Right lobe of liver (tissue), 6 donors: ENCODE measurements around the gene SP140L. TPM values are rescaled to one million over a fixed set of nuclear protein-coding genes. Genes with fewer than 3 reads are reported as not detected.
A peak's percentile ranks its signal among the peaks of the same experiment; 100 is the strongest.

ENCODE experiments used
- ATAC-seq, 4 donors: fragments of 200-7000 bp; cut with Tn5 transposase; one replicate each; pipeline ENCODE4 v1.9.1; 2020; ENCODE audit warnings: mild to moderate bottlenecking in 4 of 4, moderate library complexity in 4 of 4
- DNase-seq, 3 donors: peaks; one replicate each; pipeline ENCODE4 v3.0.0-alpha.2; 2020
- H3K27ac ChIP-seq, 3 donors: fragments of 200-600 bp; one replicate each; pipeline ENCODE4 v1.8.0; 2022
- H3K27me3 ChIP-seq, 2 donors: fragments of 200-600 bp; one replicate each; pipeline ENCODE4 v1.8.0; 2022
- H3K36me3 ChIP-seq, 4 donors: fragments of 200-600 bp; sonication (generic) in 1 of 4; one replicate each; pipeline versions ENCODE4 v1.5.1 to v1.8.0; 2017 to 2022; ENCODE audit warnings: control low read depth in 1 of 4
- H3K4me1 ChIP-seq, 4 donors: fragments of 200-600 bp; sonication (generic) in 1 of 4; one replicate each; pipeline versions ENCODE4 v1.5.1 to v1.8.0; 2017 to 2022; ENCODE audit warnings: control low read depth in 1 of 4
- H3K4me3 ChIP-seq, 3 donors: fragments of 200-600 bp; one replicate each; pipeline ENCODE4 v1.8.0; 2022
- H3K9me3 ChIP-seq, 4 donors: fragments of 200-600 bp; sonication (generic) in 1 of 4; one replicate each; pipeline versions ENCODE4 v1.5.1 to v1.8.0; 2017 to 2022; ENCODE audit warnings: control low read depth in 1 of 4
- POLR2A ChIP-seq: fragments of 450-650 bp; IDR thresholded peaks from one replicate; pipeline ENCODE4 v1.6.1; 2017; ENCODE audit warnings: antibody characterized with exemption, mild to moderate bottlenecking
- WGBS: methylation state at CpG from one replicate; pipeline ENCODE4 v1.1.6; 2018; ENCODE audit warnings: low coverage, low lambda C conversion rate; ENCODE audit not compliant: insufficient coverage; ENCODE audit errors: missing lambda C conversion rate; 5-methylcytosine and 5-hydroxymethylcytosine counted together
- intact Hi-C, 2 donors: fragments of 100-400 bp; cut with DNase I; formaldehyde crosslinking; loops; one replicate each; pipeline versions ENCODE4 v1.11.2 to v1.14.1; 2022
- total RNA-seq, 6 experiments: library from RNA; depleted of rRNA in 2 of 6; stranded (reverse); fragments of >200 nt in 2 of 6; fragmentation: NEBNext Ultra II Directional in 3 of 6; extraction: Animal tissue kit (Norgen Biotek cat#: 25700) in 3 of 6; gene quantifications; one replicate each; pipeline versions ENCODE4 v1.1.0 to v1.2.4, GENCODE V29; 2016 to 2023
- TF ChIP-seq, protein P1 (sequence below), 4 donors: fragments of 200-600 bp in 3 of 4; fragments of 450-650 bp in 1 of 4; IDR thresholded peaks; one replicate each; pipeline versions ENCODE4 v1.5.1 to v1.8.0; 2016 to 2022; ENCODE audit warnings: antibody characterized with exemption in 4 of 4, mild to moderate bottlenecking in 2 of 4
- donor health status: DM: no; HTN: yes; CAD: no.
- donor health status: DM: no; HTN: no; CAD: no.
- donor health status: DM: no; HTN: no; CAD: no.
- donor health status: DM: no; HTN: yes; CAD: no.
- donor health status: DM: no; HTN: yes; CAD: no.

SP140L gene
- total RNA-seq, 6 experiments from 2014 or later = 6.6 to 17.9 (median 11.3) TPM

DNA sequence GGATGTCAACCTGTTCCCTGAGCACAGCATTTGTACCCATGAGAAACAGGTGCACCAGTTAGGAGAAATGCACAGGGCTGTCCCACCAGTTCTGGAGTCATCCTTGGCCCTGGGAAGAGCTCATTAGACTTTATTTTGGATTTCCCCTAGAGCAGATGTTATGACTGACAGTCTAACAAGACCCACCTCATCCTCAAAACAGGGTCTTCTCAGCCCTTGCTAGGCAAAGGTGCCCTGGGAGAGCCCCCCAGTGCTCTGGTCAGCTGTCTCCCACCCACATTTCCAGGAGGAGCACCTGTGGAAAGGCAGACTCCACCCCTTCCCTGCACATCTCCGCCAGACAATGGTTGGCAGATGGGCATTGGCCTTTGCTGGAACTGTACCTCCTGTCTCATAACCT lies 83.3 kb downstream of the SP140L start:
- no peak overlapping the region for H3K27ac ChIP-seq
- no CpG with 5 or more reads among the region's 1 CpG for WGBS
- no peak for TF ChIP-seq POLR2A
- TF ChIP-seq, protein P1, sequence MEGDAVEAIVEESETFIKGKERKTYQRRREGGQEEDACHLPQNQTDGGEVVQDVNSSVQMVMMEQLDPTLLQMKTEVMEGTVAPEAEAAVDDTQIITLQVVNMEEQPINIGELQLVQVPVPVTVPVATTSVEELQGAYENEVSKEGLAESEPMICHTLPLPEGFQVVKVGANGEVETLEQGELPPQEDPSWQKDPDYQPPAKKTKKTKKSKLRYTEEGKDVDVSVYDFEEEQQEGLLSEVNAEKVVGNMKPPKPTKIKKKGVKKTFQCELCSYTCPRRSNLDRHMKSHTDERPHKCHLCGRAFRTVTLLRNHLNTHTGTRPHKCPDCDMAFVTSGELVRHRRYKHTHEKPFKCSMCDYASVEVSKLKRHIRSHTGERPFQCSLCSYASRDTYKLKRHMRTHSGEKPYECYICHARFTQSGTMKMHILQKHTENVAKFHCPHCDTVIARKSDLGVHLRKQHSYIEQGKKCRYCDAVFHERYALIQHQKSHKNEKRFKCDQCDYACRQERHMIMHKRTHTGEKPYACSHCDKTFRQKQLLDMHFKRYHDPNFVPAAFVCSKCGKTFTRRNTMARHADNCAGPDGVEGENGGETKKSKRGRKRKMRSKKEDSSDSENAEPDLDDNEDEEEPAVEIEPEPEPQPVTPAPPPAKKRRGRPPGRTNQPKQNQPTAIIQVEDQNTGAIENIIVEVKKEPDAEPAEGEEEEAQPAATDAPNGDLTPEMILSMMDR (IDR thresholded peaks at IDR 0.05) = no peak
- ATAC-seq (no peak), DNase-seq (no peak)
- no peaks in the 10 kb centered on the region for H3K36me3 ChIP-seq
- H3K4me1 ChIP-seq = peaks cover 0 to 21% (median 2%) of the 10 kb centered on the region in 4 donors
- no peak overlapping the region for H3K4me3 ChIP-seq
- intact Hi-C loops = no loop called here
- H3K27me3 ChIP-seq = no peaks in the 10 kb centered on the region
- H3K9me3 ChIP-seq = no peaks in the 10 kb centered on the region

- TF ChIP-seq POLR2A = no peak
- TF ChIP-seq, protein P1 (IDR thresholded peaks at IDR 0.05) = no peak
- intact Hi-C loops = no loop called here
These were observed 84.0 kb downstream of the SP140L start for GRCh38 chr2:230410861-230411569.

DNA sequence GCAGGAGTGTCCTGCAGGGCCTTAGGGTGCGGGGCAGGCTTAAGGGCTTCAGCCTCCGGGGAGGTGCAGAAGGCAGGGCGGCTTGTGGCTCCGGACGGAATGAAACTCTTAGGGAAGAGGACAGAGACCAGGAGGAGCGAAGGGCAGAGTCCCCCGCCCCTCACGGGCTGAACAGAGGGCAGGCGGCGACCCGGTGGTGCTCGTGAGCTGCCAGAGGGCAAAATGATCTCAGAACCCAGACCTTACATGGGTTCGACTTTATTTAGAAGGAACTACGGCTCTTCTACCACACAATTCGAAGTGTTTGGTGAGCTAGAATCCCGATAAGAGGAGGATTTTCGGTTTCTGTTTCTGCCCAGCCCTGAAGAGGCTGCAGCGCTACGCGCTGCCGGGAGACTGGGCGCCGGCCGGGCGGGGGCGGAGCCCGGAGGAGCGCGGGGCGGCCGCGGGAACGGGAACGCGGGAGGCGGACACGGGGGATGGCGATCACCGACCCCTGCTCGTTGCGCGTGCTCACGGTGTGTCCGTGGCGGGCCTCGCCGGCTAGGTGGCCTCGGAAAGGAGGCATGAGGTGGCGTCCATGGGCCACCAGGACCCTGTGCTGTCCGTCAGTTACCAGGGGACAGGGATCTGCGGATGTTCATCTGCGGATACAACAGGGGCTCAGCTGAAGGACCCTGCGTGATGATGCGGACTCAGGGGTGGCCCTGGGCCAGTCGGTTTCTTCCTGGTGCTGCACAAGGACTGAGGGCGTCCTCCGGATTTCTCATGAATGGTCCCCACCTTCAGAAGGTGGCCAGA lies 84.8 kb downstream of the SP140L start:
- WGBS = 0% methylated on average over 17 of the region's 57 CpGs
- peak; percentile 81 to 86 (median 83) for DNase-seq
- Histone ChIP-seq H3K27ac (peak overlapping the region; percentile 88 to 91 (median 91)), H3K9me3 (no peaks in the 10 kb centered on the region), H3K4me3 (peak overlapping the region; percentile 67 to 69 (median 68)), H3K36me3 (no peaks in the 10 kb centered on the region), H3K4me1 (peaks cover 0 to 26% (median 2%) of the 10 kb centered on the region in 4 donors), H3K27me3 (no peaks in the 10 kb centered on the region)
- TF ChIP-seq POLR2A = peak; percentile 80
- TF ChIP-seq, protein P1 (IDR thresholded peaks at IDR 0.05) = peak in 1 of 4 donors; percentile 10
- peak; percentile 71 to 85 (median 80) for ATAC-seq
- intact Hi-C loops = no loop called here

More at GRCh38 chr2:230410861-230411569, 84.0 kb downstream of the SP140L start:
- Histone ChIP-seq H3K27me3 (no peaks in the 10 kb centered on the region), H3K4me1 (peaks cover 0 to 26% (median 2%) of the 10 kb centered on the region in 4 donors), H3K9me3 (no peaks in the 10 kb centered on the region), H3K36me3 (no peaks in the 10 kb centered on the region), H3K4me3 (peak overlapping the region; percentile 67 to 69 (median 68)), H3K27ac (peak overlapping the region; percentile 88 to 91 (median 91))
- ATAC-seq = no peak
- no peak for DNase-seq
- WGBS = 23% methylated on average over 14 of the region's 16 CpGs

DNA sequence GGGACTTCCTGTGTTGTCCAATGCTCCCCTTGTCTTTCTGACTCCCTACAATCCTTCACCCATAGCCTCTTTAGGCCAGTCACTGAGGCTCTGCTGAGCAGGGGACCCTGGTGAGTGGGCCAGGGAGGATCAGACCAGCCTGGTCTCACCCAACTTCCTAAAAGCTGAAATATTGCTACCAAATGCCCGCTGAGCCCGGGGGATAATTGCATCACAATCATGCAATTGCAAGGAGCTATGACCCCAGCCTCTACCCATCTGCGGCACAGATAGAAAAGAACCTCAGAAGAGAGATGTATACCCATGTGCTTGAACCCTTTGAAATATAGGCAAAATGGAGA lies 85.3 kb downstream of the SP140L start:
- Histone ChIP-seq H3K27me3 (no peaks in the 10 kb centered on the region), H3K9me3 (no peaks in the 10 kb centered on the region), H3K4me1 (peaks cover 0 to 28% (median 4%) of the 10 kb centered on the region in 4 donors), H3K36me3 (no peaks in the 10 kb centered on the region), H3K27ac (peak overlapping the region; percentile 88 to 91 (median 91)), H3K4me3 (peak overlapping the region; percentile 67 to 69 (median 68))
- intact Hi-C loops = no loop called here
- TF ChIP-seq, protein P1 (IDR thresholded peaks at IDR 0.05) = no peak
- no peak for TF ChIP-seq POLR2A
- DNase-seq = no peak
- 11% methylated on average over 3 of the region's 3 CpGs for WGBS
- ATAC-seq = peak in 2 of 4 donors; percentile 0 to 1
